Right cardiac atrium (tissue), 5 donors: ENCODE results near the gene PTPN18. TPM values are rescaled to one million over a fixed set of nuclear protein-coding genes. Genes with fewer than 3 reads are reported as not detected.

ENCODE experiments used
- ATAC-seq, 2 donors: fragments of 200-7000 bp; cut with Tn5 transposase; one replicate each; pipeline versions ENCODE4 v1.8.0 to v1.9.1; 2020; ENCODE audit warnings: moderate library complexity in 2 of 2, mild to moderate bottlenecking in 1 of 2
- DNase-seq, 3 donors: peaks; one replicate each; pipeline ENCODE4 v3.0.0-alpha.2; 2020
- H3K27ac ChIP-seq: one replicate; pipeline ENCODE4 v1.5.1; 2013; ENCODE audit warnings: mild to moderate bottlenecking, low read length, control low read depth, moderate library complexity
- H3K27me3 ChIP-seq: one replicate; pipeline ENCODE4 v1.6.1; 2013; ENCODE audit not compliant: control insufficient read depth, insufficient read depth
- H3K4me1 ChIP-seq: one replicate; pipeline ENCODE4 v1.6.1; 2013; ENCODE audit warnings: low read length; ENCODE audit not compliant: control insufficient read depth, insufficient read depth
- H3K4me3 ChIP-seq: one replicate; pipeline ENCODE4 v1.5.1; 2013; ENCODE audit warnings: low read length, control low read depth
- H3K9me3 ChIP-seq: one replicate; pipeline ENCODE4 v1.6.1; 2013; ENCODE audit warnings: low read length; ENCODE audit not compliant: control insufficient read depth
- WGBS: extraction: QIAGEN DNeasy Blood & Tissue Kit; methylation state at CpG from one replicate; pipeline ENCODE4 v1.1.7; 2013; 5-methylcytosine and 5-hydroxymethylcytosine counted together
- intact Hi-C, 4 donors: fragments of 100-400 bp; cut with DNase I; formaldehyde crosslinking; loops; one replicate each; pipeline versions ENCODE4 v1.11.0 to v1.14.0; 2022 to 2023
- polyA plus RNA-seq: library from polyadenylated mRNA; stranded (reverse); fragments of 200-250 nt; gene quantifications from one replicate; pipeline ENCODE4 v1.2.3, GENCODE V29; 2013
- total RNA-seq, 4 donors: library from RNA; stranded (reverse); fragmentation: NEBNext Ultra II Directional; extraction: Animal tissue kit (Norgen Biotek cat#: 25700); gene quantifications; one replicate each; pipeline ENCODE4 v1.2.1, GENCODE V29; 2021
- donor health status: healthy with polysubstance abuse.
- donor health status: DM: no; HTN: yes; CAD: no.
- donor health status: DM: no; HTN: no; CAD: no.
- donor health status: DM: no; HTN: yes; CAD: no; lungs with severe emphysema.
- donor health status: DM: yes; HTN: yes; CAD: no.

PTPN18 gene
- total and polyA plus RNA-seq, 5 donors, result 16.4 to 26.0 (median 24.4) TPM

GRCh38 chr2:130341562-130342019 lies 14.3 kb upstream of the PTPN18 start:
- peak in 1 of 3 donors; percentile 60 for DNase-seq
- Histone ChIP-seq H3K4me1 (no peaks in the 10 kb centered on the region), H3K9me3 (no peaks in the 10 kb centered on the region), H3K27ac (peak overlapping the region; percentile 96), H3K27me3 (no peaks in the 10 kb centered on the region), H3K4me3 (peak overlapping the region; percentile 74)
- no peak for ATAC-seq
- intact Hi-C loops, result loop anchor here in 1 of 4 donors (10.0 kb wide), 1 partner anchor 157 kb away; the partner anchor contains the start of genes MZT2B and SMPD4
- WGBS, result 2% methylated on average over 24 of the region's 24 CpGs

DNA sequence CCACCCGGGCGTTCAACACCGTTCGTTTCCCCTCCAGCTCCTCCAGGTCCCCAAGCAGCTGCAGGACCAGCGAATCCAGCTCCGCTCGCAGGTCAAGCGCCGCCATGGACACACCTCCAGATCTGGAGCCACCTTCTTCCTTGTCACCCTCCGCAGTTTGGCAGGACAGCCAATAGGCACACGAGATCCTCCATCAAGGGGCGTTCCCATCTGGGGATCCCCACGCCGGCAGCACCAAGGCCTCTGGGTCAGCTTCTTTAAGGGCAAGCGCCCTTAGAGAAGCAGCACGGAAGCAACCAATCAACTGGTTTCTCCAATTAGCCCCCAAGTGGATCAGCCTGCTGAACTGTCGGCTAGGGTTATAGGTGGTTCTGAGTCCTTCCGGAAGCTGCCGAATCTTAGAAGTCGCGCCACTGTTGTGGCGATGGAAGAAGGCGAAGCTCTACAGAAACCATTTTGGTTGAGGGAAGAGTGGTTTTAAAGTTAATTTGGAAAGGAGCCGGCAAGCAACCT lies 13.8 kb upstream of the PTPN18 start:
- Histone ChIP-seq H3K9me3 (no peaks in the 10 kb centered on the region), H3K27ac (peak overlapping the region; percentile 96), H3K4me3 (peak overlapping the region; percentile 74), H3K27me3 (no peaks in the 10 kb centered on the region), H3K4me1 (no peaks in the 10 kb centered on the region)
- WGBS, result under 1% methylated on average over 24 of the region's 24 CpGs
- ATAC-seq (peak; percentile 91 to 92), DNase-seq (peak; percentile 92 to 94 (median 94))
- intact Hi-C loops, result loop anchor here in 1 of 4 donors (10.0 kb wide), 1 partner anchor 157 kb away; the partner anchor contains the start of genes MZT2B and SMPD4

DNA sequence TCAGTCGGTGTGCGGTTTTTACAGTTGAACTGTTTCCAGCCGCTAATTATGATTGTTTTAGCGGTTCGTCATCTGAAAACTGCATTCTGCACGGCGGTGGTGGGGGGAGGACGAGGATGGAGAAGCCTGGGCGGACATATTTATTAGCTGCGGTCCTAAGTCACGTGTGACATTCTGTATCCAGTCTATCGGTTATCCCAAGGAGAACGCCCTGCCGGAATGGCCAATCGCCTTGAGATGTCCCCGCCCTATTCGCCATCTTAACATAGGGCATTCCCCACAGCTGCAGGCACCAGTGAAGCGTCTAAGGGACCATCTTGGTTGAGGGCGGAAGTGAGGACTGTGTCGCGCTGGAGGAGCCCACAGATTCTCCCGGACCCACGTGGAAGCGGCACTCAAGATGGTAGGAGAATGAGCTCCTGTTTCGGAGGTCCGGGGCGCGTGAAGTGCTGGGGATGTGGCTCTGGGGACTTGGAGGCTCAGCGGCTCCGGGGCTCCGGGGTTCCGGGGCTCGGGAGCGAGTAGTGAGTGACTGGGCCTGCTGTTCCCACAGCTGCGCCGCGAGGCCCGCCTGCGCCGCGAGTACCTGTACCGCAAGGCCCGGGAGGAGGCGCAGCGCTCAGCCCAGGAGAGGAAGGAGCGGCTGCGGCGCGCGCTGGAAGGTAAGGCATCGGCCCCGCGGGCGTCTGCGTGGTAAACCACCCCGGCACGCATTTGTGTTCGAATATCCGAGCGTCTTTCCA lies 13.2 kb upstream of the PTPN18 start, which contains the start of gene IMP4:
IMP4 (plus strand) TSS at position 365 of the 743 bp plus-strand sequence; CDS start at position 401, 36 bp downstream.
- Histone ChIP-seq H3K4me3 (peak within 1 kb of the TSS; percentile 74), H3K27me3 (no peaks in the 10 kb centered on the region), H3K27ac (peak within 1 kb of the TSS; percentile 96), H3K4me1 (no peaks in the 10 kb centered on the region), H3K9me3 (no peaks in the 10 kb centered on the region)
- peak; percentile 98 for ATAC-seq
- WGBS, result under 1% methylated on average over 60 of the region's 60 CpGs
- peak; percentile 96 to 98 (median 96) for DNase-seq
- intact Hi-C loops, result loop anchor here in 1 of 4 donors (10.0 kb wide), 1 partner anchor 158 kb away; the partner anchor contains the start of genes MZT2B and SMPD4

- no peak overlapping the region for H3K27ac ChIP-seq
- intact Hi-C loops, result loop anchor here in 1 of 4 donors (10.0 kb wide), 1 partner anchor 160 kb away; the partner anchor contains the start of genes MZT2B and SMPD4
- no peaks in the 10 kb centered on the region for H3K9me3 ChIP-seq
- no peaks in the 10 kb centered on the region for H3K27me3 ChIP-seq
- WGBS, result 96% methylated on average over 4 of the region's 4 CpGs
- ATAC-seq, result no peak
- no peak for DNase-seq
- no peak overlapping the region for H3K4me3 ChIP-seq
- H3K4me1 ChIP-seq, result no peaks in the 10 kb centered on the region
Observed at GRCh38 chr2:130344578-130344977, 11.3 kb upstream of the PTPN18 start.

DNA sequence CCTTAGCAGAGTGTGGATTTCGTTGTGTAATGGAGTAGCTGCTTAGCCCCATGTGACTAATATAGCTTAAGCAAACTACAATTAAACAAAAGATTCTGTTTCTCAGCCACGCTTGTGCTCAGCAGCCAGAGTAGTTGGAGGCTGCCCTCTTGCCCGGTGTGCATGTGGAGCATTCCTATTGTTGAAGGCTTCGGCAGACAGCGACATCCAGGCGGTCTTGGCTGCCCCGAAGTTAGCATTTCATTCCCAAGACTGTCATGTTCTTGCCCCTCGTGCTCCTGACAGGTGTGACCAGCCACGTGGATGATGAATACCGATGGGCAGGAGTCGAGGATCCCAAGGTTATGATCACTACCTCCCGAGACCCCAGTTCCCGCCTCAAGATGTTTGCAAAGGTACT lies 10.8 kb upstream of the PTPN18 start:
- no peak for ATAC-seq
- Histone ChIP-seq H3K27me3 (no peaks in the 10 kb centered on the region), H3K4me3 (no peak overlapping the region), H3K9me3 (no peaks in the 10 kb centered on the region), H3K4me1 (no peaks in the 10 kb centered on the region), H3K27ac (no peak overlapping the region)
- intact Hi-C loops, result loop anchor here in 1 of 4 donors (10.0 kb wide), 1 partner anchor 160 kb away; the partner anchor contains the start of genes MZT2B and SMPD4
- 96% methylated on average over 13 of the region's 13 CpGs for WGBS
- DNase-seq, result no peak

DNA sequence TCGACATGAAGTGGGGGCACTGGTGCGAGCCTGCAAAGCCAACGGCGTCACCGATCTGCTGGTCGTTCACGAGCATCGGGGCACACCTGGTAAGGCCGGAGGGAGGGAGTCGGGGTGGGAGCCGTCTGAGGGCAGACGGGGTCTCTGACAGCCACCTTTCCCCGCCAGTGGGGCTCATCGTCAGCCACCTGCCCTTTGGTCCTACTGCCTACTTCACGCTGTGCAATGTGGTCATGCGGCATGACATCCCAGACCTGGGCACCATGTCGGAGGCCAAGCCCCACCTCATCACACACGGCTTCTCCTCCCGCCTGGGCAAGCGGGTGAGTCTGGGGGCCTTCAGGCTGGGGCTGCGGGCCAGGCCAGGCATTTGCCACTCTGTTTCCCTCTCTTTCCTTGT lies 10.2 kb upstream of the PTPN18 start:
- DNase-seq, result peak in 1 of 3 donors; percentile 59
- 97% methylated on average over 21 of the region's 21 CpGs for WGBS
- intact Hi-C loops, result loop anchor here in 1 of 4 donors (10.0 kb wide), 1 partner anchor 161 kb away; the partner anchor contains the start of genes MZT2B and SMPD4

GRCh38 chr2:130346041-130346740 lies 9.7 kb upstream of the PTPN18 start:
- no peak for ATAC-seq
- Histone ChIP-seq H3K9me3 (no peaks in the 10 kb centered on the region), H3K27me3 (no peaks in the 10 kb centered on the region), H3K4me1 (no peaks in the 10 kb centered on the region), H3K27ac (no peak overlapping the region), H3K4me3 (no peak overlapping the region)
- 92% methylated on average over 26 of the region's 26 CpGs for WGBS
- DNase-seq, result peak in 1 of 3 donors; percentile 52
- intact Hi-C loops, result loop anchor here in 1 of 4 donors (10.0 kb wide), 1 partner anchor 161 kb away; the partner anchor contains the start of genes MZT2B and SMPD4

More for the DNA sequence above, 10.2 kb upstream of the PTPN18 start:
- Histone ChIP-seq H3K27me3 (no peaks in the 10 kb centered on the region), H3K4me1 (no peaks in the 10 kb centered on the region), H3K9me3 (no peaks in the 10 kb centered on the region), H3K4me3 (no peak overlapping the region), H3K27ac (no peak overlapping the region)
- ATAC-seq, result no peak

- Histone ChIP-seq H3K4me3 (no peak overlapping the region), H3K27me3 (no peaks in the 10 kb centered on the region), H3K4me1 (no peaks in the 10 kb centered on the region), H3K27ac (no peak overlapping the region), H3K9me3 (no peaks in the 10 kb centered on the region)
- ATAC-seq, result no peak
- 83% methylated on average over 4 of the region's 4 CpGs for WGBS
- no peak for DNase-seq
- intact Hi-C loops, result loop anchor here in 1 of 4 donors (10.0 kb wide), 1 partner anchor 162 kb away; the partner anchor contains the start of genes MZT2B and SMPD4
Observed at GRCh38 chr2:130346741-130347066, 9.2 kb upstream of the PTPN18 start.

DNA sequence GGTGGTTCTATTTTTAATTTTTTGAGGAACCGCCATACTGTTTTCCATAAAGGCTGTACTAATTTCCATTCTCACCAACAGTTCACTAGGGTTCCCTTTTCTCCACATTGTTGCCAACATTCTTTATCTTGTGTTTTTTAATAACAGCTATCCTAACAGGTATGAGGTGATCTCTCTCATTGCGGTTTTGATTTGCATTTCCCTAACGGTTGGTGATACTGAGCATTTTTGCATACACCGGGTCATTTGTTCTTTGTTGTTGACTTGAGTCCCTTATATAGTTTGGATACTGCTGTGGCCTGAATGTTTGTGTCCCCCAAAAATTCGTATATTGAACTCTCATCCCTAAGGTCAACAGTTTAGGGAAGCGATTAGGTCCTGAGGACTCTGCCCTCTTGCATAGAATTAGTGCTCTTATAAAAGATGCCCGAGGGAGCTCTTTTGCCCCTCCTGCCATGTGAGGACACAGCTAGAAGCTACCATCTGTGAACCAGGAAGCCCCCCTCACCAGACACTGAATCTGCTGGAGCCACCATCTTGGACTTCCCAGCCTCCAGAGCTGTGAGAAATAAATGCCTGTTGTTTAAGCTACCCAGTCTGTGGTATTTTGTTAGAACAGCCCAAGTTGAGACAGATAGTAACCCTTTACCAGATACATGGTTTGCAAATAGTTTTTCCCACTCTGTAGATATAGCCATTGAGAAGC lies 8.5 kb upstream of the PTPN18 start:
- DNase-seq, result no peak
- 92% methylated on average over 7 of the region's 7 CpGs for WGBS
- Histone ChIP-seq H3K9me3 (no peaks in the 10 kb centered on the region), H3K4me3 (no peak overlapping the region), H3K4me1 (no peaks in the 10 kb centered on the region), H3K27ac (no peak overlapping the region), H3K27me3 (no peaks in the 10 kb centered on the region)
- no peak for ATAC-seq
- intact Hi-C loops, result loop anchor here in 1 of 4 donors (10.0 kb wide), 1 partner anchor 163 kb away; the partner anchor contains the start of genes MZT2B and SMPD4

DNA sequence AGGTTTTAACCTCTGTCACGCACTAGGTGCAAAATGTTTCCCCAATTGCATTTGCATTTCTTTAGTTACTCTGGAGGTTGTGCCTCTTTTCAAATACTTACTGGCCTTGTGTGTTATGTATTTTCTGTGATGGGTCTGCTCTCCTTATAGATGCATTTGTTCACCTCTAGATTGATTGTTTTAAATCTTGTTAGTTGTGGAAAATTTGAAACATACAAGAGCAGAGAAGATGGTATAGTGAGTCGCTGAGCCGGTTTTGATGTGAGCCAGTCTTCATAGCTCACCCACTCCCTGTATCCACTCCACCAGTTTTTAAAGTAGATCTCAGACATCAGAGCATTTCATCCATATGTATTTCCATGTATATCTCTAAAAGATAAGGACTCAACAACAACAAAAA lies 6.7 kb upstream of the PTPN18 start:
- DNase-seq (no peak), ATAC-seq (no peak)
- intact Hi-C loops, result loop anchor here in 1 of 4 donors (10.0 kb wide), 1 partner anchor 164 kb away; the partner anchor contains the start of genes MZT2B and SMPD4
- H3K9me3 ChIP-seq, result no peaks in the 10 kb centered on the region
- no peak overlapping the region for H3K27ac ChIP-seq
- WGBS, result 92% methylated on average over 3 of the region's 3 CpGs
- no peaks in the 10 kb centered on the region for H3K27me3 ChIP-seq
- no peak overlapping the region for H3K4me3 ChIP-seq
- H3K4me1 ChIP-seq, result peaks cover 2% of the 10 kb centered on the region
